Right ventricle myocardium superior (tissue), 1 donor: ENCODE measurements around the gene SLC9A3. TPM values are rescaled to one million over a fixed set of nuclear protein-coding genes. Genes with fewer than 3 reads are reported as not detected.

Experiments used
- ATAC-seq: fragments of 200-7000 bp; cut with Tn5 transposase; one replicate; pipeline ENCODE4 v1.9.1; 2020; ENCODE audit warnings: mild to moderate bottlenecking; ENCODE audit not compliant: poor library complexity
- DNase-seq: peaks from one replicate; pipeline ENCODE4 v3.0.0-alpha.2; 2020
- intact Hi-C: fragments of 100-400 bp; cut with DNase I; formaldehyde crosslinking; loops from one replicate; pipeline ENCODE4 v1.11.2; 2022
- total RNA-seq: library from RNA; stranded (reverse); fragmentation: NEBNext Ultra II Directional; extraction: Animal tissue kit (Norgen Biotek cat#: 25700); gene quantifications from one replicate; pipeline ENCODE4 v1.2.1, GENCODE V29; 2021
- donor health status: DM: no; HTN: yes; CAD: no; lungs with severe emphysema.

Gene SLC9A3
- total RNA-seq, 1 donor from 2014 or later, result 0.91 TPM

GRCh38 chr5:443239-444151 is 80.8 kb downstream of the SLC9A3 start:
- ATAC-seq (peak; percentile 11), DNase-seq (peak; percentile 42)
- intact Hi-C loops, result no loop called here

- DNase-seq (peak; percentile 85), ATAC-seq (peak; percentile 96)
- intact Hi-C loops, result no loop called here
Observed at GRCh38 chr5:442335-443238, 81.7 kb downstream of the SLC9A3 start, which contains the start of gene EXOC3. Gene EXOC3 (plus strand): TSS chr5:443176. CDS start chr5:446206, 3,030 bp downstream.

- ATAC-seq, result no peak
- intact Hi-C loops, result no loop called here
- DNase-seq, result peak; percentile 11
Observed at GRCh38 chr5:441996-442334, 82.3 kb downstream of the SLC9A3 start.

GRCh38 chr5:440401-441201 is 83.6 kb downstream of the SLC9A3 start:
- intact Hi-C loops, result no loop called here
- peak; percentile 30 for DNase-seq
- ATAC-seq, result no peak

- peak; percentile 15 for DNase-seq
- intact Hi-C loops, result loop anchor here (10.0 kb wide), 1 partner anchor 125 kb away; no protein-coding TSS in a partner anchor
- no peak for ATAC-seq
Observed at GRCh38 chr5:439636-440035, 84.6 kb downstream of the SLC9A3 start.

- ATAC-seq (no peak), DNase-seq (no peak)
- intact Hi-C loops, result loop anchor here (10.0 kb wide), 1 partner anchor 124 kb away; no protein-coding TSS in a partner anchor
Observed at GRCh38 chr5:439181-439580, 85.1 kb downstream of the SLC9A3 start.

- ATAC-seq (no peak), DNase-seq (peak; percentile 29)
- intact Hi-C loops, result loop anchor here (10.0 kb wide), 1 partner anchor 124 kb away; no protein-coding TSS in a partner anchor
Observed at GRCh38 chr5:438481-438981, 85.7 kb downstream of the SLC9A3 start.

- intact Hi-C loops, result loop anchor here (10.0 kb wide), 1 partner anchor 123 kb away; no protein-coding TSS in a partner anchor
- ATAC-seq, result no peak
- no peak for DNase-seq
Observed at GRCh38 chr5:437281-437771, 86.9 kb downstream of the SLC9A3 start.

GRCh38 chr5:436641-436975 is 87.6 kb downstream of the SLC9A3 start:
- DNase-seq, result no peak
- intact Hi-C loops, result loop anchor here (10.0 kb wide), 1 partner anchor 122 kb away; no protein-coding TSS in a partner anchor
- no peak for ATAC-seq

GRCh38 chr5:435961-436640 is 88.1 kb downstream of the SLC9A3 start:
- DNase-seq (no peak), ATAC-seq (no peak)
- intact Hi-C loops, result loop anchor here (10.0 kb wide), 1 partner anchor 121 kb away; no protein-coding TSS in a partner anchor

GRCh38 chr5:435156-435790 is 89.0 kb downstream of the SLC9A3 start:
- ATAC-seq (no peak), DNase-seq (no peak)
- intact Hi-C loops, result loop anchor here (10.0 kb wide), 1 partner anchor 120 kb away; no protein-coding TSS in a partner anchor

- DNase-seq, result no peak
- ATAC-seq, result no peak
- intact Hi-C loops, result loop anchor here (10.0 kb wide), 1 partner anchor 120 kb away; no protein-coding TSS in a partner anchor
Observed at GRCh38 chr5:434443-435146, 89.7 kb downstream of the SLC9A3 start.

- intact Hi-C loops, result loop anchor here (10.0 kb wide), 1 partner anchor 119 kb away; no protein-coding TSS in a partner anchor
- ATAC-seq (no peak), DNase-seq (no peak)
Observed at GRCh38 chr5:433836-434235, 90.4 kb downstream of the SLC9A3 start.

GRCh38 chr5:432928-433791 is 91.1 kb downstream of the SLC9A3 start:
- DNase-seq, result no peak
- intact Hi-C loops, result loop anchor here (10.0 kb wide), 1 partner anchor 118 kb away; no protein-coding TSS in a partner anchor
- no peak for ATAC-seq

GRCh38 chr5:432201-432927 is 91.9 kb downstream of the SLC9A3 start:
- intact Hi-C loops, result loop anchor here (10.0 kb wide), 1 partner anchor 118 kb away; no protein-coding TSS in a partner anchor
- ATAC-seq, result no peak
- DNase-seq, result no peak
